ENCODE results near the gene LZTR1.

GRCh38 chr22:20965104-20965887 lies 16.8 kb upstream of the LZTR1 start:
- TF ChIP-seq REST (IDR thresholded peaks at IDR 0.05; ENCODE audit: unreplicated experiment) (no peak), EZH2 (IDR thresholded peaks at IDR 0.05; ENCODE audit: low read depth, unreplicated experiment) (peak; percentile 78)
- TF ChIP-seq, protein P1, sequence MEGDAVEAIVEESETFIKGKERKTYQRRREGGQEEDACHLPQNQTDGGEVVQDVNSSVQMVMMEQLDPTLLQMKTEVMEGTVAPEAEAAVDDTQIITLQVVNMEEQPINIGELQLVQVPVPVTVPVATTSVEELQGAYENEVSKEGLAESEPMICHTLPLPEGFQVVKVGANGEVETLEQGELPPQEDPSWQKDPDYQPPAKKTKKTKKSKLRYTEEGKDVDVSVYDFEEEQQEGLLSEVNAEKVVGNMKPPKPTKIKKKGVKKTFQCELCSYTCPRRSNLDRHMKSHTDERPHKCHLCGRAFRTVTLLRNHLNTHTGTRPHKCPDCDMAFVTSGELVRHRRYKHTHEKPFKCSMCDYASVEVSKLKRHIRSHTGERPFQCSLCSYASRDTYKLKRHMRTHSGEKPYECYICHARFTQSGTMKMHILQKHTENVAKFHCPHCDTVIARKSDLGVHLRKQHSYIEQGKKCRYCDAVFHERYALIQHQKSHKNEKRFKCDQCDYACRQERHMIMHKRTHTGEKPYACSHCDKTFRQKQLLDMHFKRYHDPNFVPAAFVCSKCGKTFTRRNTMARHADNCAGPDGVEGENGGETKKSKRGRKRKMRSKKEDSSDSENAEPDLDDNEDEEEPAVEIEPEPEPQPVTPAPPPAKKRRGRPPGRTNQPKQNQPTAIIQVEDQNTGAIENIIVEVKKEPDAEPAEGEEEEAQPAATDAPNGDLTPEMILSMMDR (conservative IDR thresholded peaks at IDR 0.05; ENCODE audit: low read depth in 2 of 2): no peak
